H7 (cell line): ENCODE data around the gene UQCRC2. TPM values are rescaled to one million over a fixed set of nuclear protein-coding genes. Genes with fewer than 3 reads are reported as not detected.
"Not testable (repeated sequence)": the region's sequence is repeated elsewhere in the genome, so short reads cannot be mapped to it uniquely, and the experiment has no call there.

ENCODE experiments used
- DNase-seq: peaks from one replicate; pipeline ENCODE4 v3.0.0; 2012
- H3K27me3 ChIP-seq: 2 replicates; pipeline ENCODE4 v1.6.0; 2011; ENCODE audit warnings: mild to moderate bottlenecking, low read length; ENCODE audit not compliant: control insufficient read depth, insufficient read depth
- H3K36me3 ChIP-seq: replicated peaks from 2 replicates; pipeline ENCODE4 v1.5.1; 2011; ENCODE audit warnings: low read length; ENCODE audit not compliant: control insufficient read depth, insufficient read depth
- H3K4me3 ChIP-seq: 2 replicates; pipeline ENCODE4 v1.5.1; 2011; ENCODE audit warnings: low read depth, mild to moderate bottlenecking, control low read depth, low read length, moderate library complexity; ENCODE audit not compliant: insufficient read depth
- total RNA-seq: library from RNA; depleted of rRNA; stranded (reverse); fragments of >200 nt; shearing (Covaris generic); gene quantifications from 2 replicates; pipeline ENCODE4 v1.2.3, GENCODE V29; 2014

The UQCRC2 gene
- total RNA-seq, 1 experiment from 2014 or later, result 224 TPM

DNA sequence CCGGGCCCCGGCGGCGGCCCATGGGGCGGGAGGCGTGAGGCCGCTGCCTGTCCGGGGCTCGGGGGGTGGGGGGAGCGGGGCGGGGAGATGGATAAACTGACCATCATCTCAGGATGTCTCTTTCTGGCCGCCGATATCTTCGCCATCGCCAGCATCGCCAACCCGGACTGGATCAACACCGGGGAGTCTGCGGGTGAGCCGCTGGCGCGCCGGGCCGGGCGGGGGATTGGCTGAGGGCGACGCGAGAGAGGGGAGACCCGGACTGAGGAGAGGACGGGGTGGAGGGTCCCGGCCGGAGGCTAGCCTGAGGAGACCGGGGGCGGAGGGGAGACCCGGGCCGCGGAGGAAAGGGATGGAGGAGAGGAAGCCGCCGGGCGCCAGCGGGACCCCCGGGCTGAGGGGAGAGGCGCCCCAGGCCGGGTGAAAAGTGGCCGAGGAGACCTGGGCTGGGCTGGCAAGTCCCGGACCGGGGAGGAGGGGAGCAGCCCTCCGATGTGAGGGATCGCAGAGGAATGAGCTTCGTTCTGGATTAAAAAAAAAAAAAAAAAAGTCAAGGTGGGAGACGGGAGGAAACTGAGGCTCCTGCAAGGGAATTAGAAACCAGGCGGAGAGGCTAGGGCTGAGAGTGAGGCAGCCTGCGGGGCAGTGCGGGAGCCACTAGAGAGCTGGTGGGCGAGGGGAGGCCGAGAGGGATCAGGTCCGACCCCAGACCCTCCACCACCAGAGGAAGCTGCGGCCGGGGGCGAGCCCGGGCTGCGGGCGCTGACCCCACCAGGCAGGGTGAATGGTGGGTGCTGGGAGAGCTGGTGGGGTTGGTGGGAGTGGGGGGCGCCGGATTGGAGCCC is 55.3 kb downstream of the UQCRC2 start:
- Histone ChIP-seq H3K36me3 (no peaks in the 10 kb centered on the region), H3K27me3 (peaks cover 13% of the 10 kb centered on the region), H3K4me3 (peak overlapping the region; percentile 74)
- peak; percentile 83 for DNase-seq

- Histone ChIP-seq H3K36me3 (no peaks in the 10 kb centered on the region), H3K27me3 (peaks cover 13% of the 10 kb centered on the region), H3K4me3 (no peak overlapping the region)
- no peak for DNase-seq
Measured at GRCh38 chr16:22010902-22011301, 57.7 kb downstream of the UQCRC2 start.

GRCh38 chr16:22012241-22012640 is 59.1 kb downstream of the UQCRC2 start:
- Histone ChIP-seq H3K27me3 (peaks cover 5% of the 10 kb centered on the region; the same call in 1 of the 2 replicates), H3K4me3 (no peak overlapping the region), H3K36me3 (no peaks in the 10 kb centered on the region)
- no peak for DNase-seq

DNA sequence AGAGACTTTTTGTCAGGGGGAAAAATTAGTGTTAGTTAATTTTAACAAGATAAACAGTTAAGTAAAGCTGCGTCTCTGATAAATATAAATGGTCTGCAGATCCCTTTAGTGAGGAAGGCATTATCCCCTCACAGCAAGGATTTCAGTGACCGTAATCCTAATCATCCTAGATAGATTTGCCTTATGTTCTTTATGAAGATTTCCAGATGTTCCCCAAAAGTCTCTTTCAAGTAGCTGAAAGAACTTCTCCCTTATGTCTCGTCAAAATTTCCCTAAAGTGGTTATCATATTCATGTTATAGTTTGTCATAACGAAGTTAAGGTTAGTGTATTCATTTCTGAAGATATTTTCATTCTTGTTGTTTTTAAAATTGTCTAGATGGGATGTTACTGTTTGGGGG is 60.3 kb downstream of the UQCRC2 start:
- no peaks in the 10 kb centered on the region for H3K36me3 ChIP-seq
- no peak for DNase-seq
- H3K4me3 ChIP-seq, result no peak overlapping the region
- peaks cover 1% of the 10 kb centered on the region; the same call in 1 of the 2 replicates for H3K27me3 ChIP-seq

GRCh38 chr16:22014271-22014873 is 61.2 kb downstream of the UQCRC2 start:
- Histone ChIP-seq H3K36me3 (no peaks in the 10 kb centered on the region), H3K4me3 (no peak overlapping the region), H3K27me3 (no peaks in the 10 kb centered on the region; the same call in 1 of the 2 replicates)
- DNase-seq, result no peak

GRCh38 chr16:22016927-22017326 is 63.8 kb downstream of the UQCRC2 start:
- Histone ChIP-seq H3K4me3 (no peak overlapping the region), H3K27me3 (no peaks in the 10 kb centered on the region), H3K36me3 (no peaks in the 10 kb centered on the region)
- DNase-seq, result no peak

DNA sequence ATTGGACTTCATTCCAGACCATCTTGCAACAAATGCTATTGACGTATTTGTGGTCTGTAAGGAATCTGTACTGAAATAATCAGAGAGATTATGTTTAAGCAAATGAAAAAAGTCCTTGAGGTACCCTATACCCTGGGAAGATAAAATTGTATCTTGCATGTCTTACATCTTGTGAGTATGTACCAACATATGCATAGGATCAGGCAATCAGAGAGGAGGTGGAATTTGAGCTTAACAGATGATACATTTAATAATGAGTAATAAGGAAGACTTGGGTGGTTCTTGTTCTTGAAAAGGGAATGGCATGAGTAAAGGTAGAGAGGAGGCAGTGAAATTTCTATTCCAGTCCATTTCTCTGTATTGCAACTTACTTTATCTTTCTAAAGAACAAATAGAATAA is 65.4 kb downstream of the UQCRC2 start:
- Histone ChIP-seq H3K27me3 (no peaks in the 10 kb centered on the region), H3K4me3 (no peak overlapping the region), H3K36me3 (no peaks in the 10 kb centered on the region)
- DNase-seq, result no peak

DNA sequence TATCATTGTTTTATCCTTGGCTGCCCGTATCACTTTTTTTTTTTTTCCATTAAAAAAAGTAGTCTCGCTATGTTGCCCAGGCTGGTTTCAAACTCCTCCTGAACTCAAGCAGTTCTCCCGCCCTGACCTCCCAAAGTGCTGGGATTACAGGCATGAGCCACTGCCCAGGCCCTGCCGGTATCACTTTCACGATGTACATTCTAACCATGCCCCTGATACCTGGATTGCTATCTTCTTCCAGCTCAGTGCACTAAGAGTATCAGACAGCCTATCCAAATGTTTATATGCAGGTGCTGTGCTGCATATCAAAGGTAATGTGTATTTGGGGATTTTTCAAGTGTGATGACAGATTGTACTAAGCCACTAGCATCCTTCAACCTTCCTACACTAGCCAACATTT is 69.0 kb downstream of the UQCRC2 start:
- no peak for DNase-seq
- no peak overlapping the region for H3K4me3 ChIP-seq
- H3K36me3 ChIP-seq, result no peaks in the 10 kb centered on the region
- no peaks in the 10 kb centered on the region for H3K27me3 ChIP-seq

DNA sequence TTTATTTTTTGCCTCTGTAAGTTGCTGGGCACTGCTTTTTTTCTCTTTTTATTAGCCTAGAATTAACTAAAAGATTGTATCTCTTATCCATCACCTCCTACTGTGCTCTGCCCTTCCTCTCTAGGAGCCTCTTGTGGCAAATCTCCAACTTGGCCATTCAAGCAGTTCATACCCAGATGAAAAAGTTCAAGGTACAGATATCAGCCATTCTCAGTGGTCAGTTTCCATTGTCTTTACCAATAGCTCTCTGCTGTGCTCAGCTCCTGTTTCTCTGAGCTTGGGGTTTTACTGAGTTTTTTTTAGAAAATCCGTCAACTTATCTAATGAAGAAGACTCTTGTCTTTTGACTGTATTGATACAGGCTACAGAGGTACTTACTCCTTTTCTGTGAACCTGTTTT is 70.3 kb downstream of the UQCRC2 start:
- no peak overlapping the region for H3K4me3 ChIP-seq
- no peak for DNase-seq
- H3K27me3 ChIP-seq, result no peaks in the 10 kb centered on the region
- H3K36me3 ChIP-seq, result no peaks in the 10 kb centered on the region

DNA sequence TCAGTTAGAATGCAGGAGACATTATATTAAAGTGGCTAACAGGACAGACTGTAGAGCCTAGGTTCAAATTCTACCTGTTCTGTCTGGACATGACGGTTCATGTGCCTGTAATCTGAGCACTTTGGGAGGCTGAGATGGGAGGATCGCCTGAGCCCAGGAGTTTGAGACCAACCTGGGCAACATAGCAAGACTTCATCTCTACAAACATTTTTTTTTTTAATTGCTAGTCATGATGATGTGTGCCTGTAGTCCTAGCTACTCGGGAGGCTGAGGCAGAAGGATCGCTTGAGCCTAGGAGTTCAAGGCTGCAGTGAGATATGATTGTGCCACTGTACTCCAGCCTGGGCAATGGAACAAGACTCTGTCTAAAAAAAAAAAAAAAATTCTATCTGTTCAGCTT is 71.6 kb downstream of the UQCRC2 start:
- not testable (repeated sequence) for H3K36me3 ChIP-seq, DNase-seq, H3K4me3 ChIP-seq, H3K27me3 ChIP-seq

DNA sequence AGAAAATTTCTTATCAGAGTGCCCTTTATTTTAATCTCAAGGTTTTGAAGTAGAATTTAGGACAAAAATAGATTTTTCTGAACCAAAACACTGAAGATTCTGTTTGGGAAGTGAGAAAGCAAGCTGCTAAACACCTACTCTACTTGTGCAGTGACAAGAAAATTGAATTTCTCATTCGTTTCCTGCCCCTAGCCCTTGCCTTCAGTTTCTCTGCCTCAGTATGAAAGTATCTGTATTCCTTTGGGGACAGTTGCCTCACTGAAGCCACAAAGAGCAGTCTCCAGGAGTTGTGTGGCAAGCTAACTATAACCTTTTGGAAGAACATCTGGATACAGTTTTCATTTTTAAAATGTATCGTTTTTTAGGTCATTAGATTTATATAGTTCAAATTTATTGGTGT is 74.5 kb downstream of the UQCRC2 start:
- Histone ChIP-seq H3K4me3 (no peak overlapping the region), H3K36me3 (no peaks in the 10 kb centered on the region), H3K27me3 (no peaks in the 10 kb centered on the region)
- no peak for DNase-seq

DNA sequence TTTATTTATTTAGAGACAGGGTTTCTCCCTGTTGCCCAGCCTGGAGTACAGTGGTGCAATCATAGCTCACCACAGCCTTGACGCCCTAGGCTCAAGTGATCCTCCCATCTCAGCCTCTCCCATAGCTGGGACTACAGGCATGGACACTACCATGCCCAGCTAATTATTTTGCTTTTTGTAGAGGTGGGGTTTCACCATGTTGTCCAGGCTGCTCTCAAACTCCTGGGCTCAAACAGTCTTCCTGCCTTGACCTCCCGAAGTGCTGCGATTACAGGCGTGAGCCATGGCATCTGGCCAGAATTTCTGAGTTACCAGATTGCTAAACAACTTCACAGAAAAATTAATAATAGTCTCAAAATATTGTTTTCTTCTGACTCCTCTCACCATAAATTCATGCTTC is 76.5 kb downstream of the UQCRC2 start:
- Histone ChIP-seq H3K27me3 (no peaks in the 10 kb centered on the region), H3K4me3 (no peak overlapping the region), H3K36me3 (no peaks in the 10 kb centered on the region)
- DNase-seq, result no peak

GRCh38 chr16:22030087-22030812 is 77.1 kb downstream of the UQCRC2 start:
- DNase-seq, result no peak
- Histone ChIP-seq H3K36me3 (no peaks in the 10 kb centered on the region), H3K4me3 (no peak overlapping the region), H3K27me3 (no peaks in the 10 kb centered on the region)

DNA sequence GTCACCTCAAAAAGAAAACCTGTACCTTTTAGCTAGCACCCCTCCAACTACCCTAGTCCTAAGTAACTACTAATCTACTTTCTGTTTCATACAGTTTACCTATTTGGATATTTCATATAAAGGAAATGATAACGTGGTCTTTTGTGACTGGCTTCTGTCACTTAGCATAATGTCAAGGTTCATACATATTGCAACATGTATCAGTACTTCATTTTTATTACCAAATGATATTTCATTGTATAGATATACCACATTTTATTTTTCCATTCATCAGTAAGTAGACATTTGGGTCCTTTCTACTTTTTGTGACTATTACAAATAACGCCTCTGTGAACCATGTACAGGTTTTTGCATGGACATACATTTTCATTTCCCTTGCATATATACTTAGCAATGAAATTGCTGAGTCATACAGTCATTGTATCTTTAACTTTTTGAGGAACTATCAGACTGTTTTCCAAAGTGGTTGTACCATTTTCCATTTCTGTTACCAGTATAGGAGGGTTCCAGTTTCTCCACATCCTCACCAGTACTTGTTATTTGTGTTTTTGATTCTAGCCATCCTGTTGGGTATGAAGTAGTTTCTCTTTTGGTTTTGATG is 78.4 kb downstream of the UQCRC2 start:
- no peak for DNase-seq
- Histone ChIP-seq H3K27me3 (no peaks in the 10 kb centered on the region), H3K36me3 (no peaks in the 10 kb centered on the region)

More for the DNA sequence above, 78.4 kb downstream of the UQCRC2 start:
- H3K4me3 ChIP-seq, result no peak overlapping the region
